Measurements from ENCODE around the gene SH3BP5.

SH3BP5 gene

DNA sequence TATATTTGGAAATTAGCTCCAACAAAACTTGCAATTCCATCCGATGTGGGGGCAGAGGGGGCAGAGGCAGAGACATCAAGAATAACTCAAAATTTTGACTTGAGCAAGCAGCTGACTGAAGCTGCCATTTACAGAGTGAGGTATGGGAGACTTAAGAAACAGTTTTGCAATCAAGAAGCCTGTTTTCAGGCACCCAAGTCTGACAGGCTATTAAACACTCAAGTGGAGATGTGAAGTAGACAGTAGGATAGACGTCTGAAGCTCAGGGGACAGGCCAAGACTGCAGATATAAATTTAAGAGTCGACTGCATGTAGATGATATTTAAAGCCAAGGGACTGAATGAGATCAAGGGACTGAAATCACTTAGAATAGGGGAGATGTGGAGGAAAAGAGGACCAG lies 9.9 kb upstream of the SH3BP5 start:
- TF ChIP-seq, protein P1, sequence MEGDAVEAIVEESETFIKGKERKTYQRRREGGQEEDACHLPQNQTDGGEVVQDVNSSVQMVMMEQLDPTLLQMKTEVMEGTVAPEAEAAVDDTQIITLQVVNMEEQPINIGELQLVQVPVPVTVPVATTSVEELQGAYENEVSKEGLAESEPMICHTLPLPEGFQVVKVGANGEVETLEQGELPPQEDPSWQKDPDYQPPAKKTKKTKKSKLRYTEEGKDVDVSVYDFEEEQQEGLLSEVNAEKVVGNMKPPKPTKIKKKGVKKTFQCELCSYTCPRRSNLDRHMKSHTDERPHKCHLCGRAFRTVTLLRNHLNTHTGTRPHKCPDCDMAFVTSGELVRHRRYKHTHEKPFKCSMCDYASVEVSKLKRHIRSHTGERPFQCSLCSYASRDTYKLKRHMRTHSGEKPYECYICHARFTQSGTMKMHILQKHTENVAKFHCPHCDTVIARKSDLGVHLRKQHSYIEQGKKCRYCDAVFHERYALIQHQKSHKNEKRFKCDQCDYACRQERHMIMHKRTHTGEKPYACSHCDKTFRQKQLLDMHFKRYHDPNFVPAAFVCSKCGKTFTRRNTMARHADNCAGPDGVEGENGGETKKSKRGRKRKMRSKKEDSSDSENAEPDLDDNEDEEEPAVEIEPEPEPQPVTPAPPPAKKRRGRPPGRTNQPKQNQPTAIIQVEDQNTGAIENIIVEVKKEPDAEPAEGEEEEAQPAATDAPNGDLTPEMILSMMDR (IDR thresholded peaks at IDR 0.05; ENCODE audit: poor library complexity, severe bottlenecking), result no peak
- no peak for ATAC-seq (ENCODE audit: low read depth)
- no peaks in the 10 kb centered on the region for H3K27me3 ChIP-seq (ENCODE audit: insufficient read depth, poor library complexity, severe bottlenecking)
- no peak for DNase-seq (ENCODE audit: low spot score)
- no peaks in the 10 kb centered on the region for H3K36me3 ChIP-seq (ENCODE audit: low read depth)
- H3K4me1 ChIP-seq (ENCODE audit: insufficient read depth, poor library complexity, severe bottlenecking), result peaks cover 3% of the 10 kb centered on the region
- no peak overlapping the region for H3K4me3 ChIP-seq (ENCODE audit: severe bottlenecking)
- no peak overlapping the region for H3K27ac ChIP-seq (ENCODE audit: poor library complexity, severe bottlenecking)
- H3K9me3 ChIP-seq (ENCODE audit: severe bottlenecking), result no peaks in the 10 kb centered on the region

DNA sequence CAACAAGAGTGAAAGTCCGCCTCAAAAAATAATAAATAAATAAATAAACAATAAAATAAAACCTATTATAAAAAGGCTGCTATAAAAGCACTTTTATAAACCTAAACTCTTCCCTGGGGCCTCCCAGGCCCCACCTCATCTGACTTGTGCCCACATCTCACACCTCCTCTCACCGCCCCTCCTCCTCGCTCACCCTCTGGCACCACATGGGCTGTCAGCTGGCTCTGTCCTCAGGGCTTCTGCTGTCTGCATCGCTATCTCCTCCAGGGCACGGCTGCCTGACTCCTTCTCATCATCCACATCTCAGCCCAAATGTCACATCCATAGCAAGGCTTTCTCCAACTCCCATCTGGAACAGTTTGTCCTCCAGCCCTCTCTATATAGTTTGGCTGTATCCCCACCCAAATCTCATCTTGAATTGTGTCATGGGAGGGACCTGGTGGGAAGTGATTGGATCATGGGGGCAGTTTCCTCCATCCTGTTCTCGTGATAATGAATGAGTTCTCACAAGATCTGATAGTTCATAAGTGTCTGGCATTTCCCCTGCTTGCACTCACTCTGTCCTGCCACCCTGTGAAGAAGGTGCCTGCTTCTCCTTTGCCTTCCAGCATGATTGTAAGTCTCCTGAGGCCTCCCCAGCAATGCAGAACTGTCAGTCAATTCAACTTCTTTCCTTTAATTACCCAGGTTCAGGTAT lies 8.8 kb upstream of the SH3BP5 start:
- Histone ChIP-seq H3K36me3 (ENCODE audit: low read depth) (no peaks in the 10 kb centered on the region), H3K27me3 (ENCODE audit: insufficient read depth, poor library complexity, severe bottlenecking) (no peaks in the 10 kb centered on the region), H3K9me3 (ENCODE audit: severe bottlenecking) (no peaks in the 10 kb centered on the region), H3K4me1 (ENCODE audit: insufficient read depth, poor library complexity, severe bottlenecking) (peaks cover 3% of the 10 kb centered on the region), H3K4me3 (ENCODE audit: severe bottlenecking) (no peak overlapping the region), H3K27ac (ENCODE audit: poor library complexity, severe bottlenecking) (no peak overlapping the region)
- ATAC-seq (ENCODE audit: low read depth) (no peak), DNase-seq (ENCODE audit: low spot score) (no peak)
- TF ChIP-seq, protein P1 (IDR thresholded peaks at IDR 0.05; ENCODE audit: poor library complexity, severe bottlenecking), result no peak

DNA sequence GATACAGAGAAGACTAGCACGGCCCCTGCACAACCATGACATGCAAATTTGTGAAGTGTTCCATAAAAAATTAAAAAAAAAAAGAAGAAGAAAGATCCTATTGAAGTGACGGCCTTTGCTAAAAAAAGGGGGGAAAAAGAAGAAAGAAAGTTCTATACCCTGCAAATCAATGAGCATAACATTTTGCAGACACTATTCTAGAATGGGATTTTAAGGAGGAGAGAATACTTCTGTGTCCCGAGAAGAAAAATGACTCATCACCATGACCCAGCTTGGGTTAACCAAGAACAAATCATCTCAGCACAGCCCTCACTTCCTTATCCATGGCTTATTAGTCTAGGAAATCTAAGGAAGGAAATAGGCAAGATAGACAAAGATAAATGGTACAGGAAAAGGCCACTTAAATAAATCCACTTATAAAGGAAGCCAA lies 7.4 kb upstream of the SH3BP5 start:
- ATAC-seq (ENCODE audit: low read depth), result peak; percentile 59; the same call in 1 of the 3 replicates
- Histone ChIP-seq H3K27me3 (ENCODE audit: insufficient read depth, poor library complexity, severe bottlenecking) (no peaks in the 10 kb centered on the region), H3K27ac (ENCODE audit: poor library complexity, severe bottlenecking) (no peak overlapping the region), H3K36me3 (ENCODE audit: low read depth) (no peaks in the 10 kb centered on the region), H3K4me1 (ENCODE audit: insufficient read depth, poor library complexity, severe bottlenecking) (peaks cover 3% of the 10 kb centered on the region), H3K9me3 (ENCODE audit: severe bottlenecking) (no peaks in the 10 kb centered on the region), H3K4me3 (ENCODE audit: severe bottlenecking) (no peak overlapping the region)
- no peak for DNase-seq (ENCODE audit: low spot score)
- TF ChIP-seq, protein P1 (IDR thresholded peaks at IDR 0.05; ENCODE audit: poor library complexity, severe bottlenecking), result no peak

DNA sequence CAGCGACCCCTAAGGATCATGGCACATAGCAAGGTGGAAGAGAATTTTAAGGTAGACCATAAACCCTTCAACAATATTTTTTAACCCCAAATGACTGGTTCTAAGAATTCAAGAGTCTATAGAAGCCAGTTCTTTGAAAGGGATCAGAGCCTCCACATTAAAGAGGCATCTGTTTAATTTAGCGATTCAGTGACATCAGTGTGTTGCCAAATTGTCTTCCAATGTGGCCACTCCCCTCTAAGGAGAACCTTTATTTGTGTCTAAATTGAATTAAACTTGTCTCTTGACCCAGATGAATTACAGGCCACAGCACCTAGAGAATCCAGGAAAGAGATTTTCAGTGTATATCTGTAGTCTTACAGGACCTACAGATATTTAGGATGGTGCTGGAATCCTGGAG lies 6.6 kb upstream of the SH3BP5 start:
- H3K4me3 ChIP-seq (ENCODE audit: severe bottlenecking), result no peak overlapping the region
- H3K9me3 ChIP-seq (ENCODE audit: severe bottlenecking), result no peaks in the 10 kb centered on the region
- DNase-seq (ENCODE audit: low spot score), result no peak
- H3K36me3 ChIP-seq (ENCODE audit: low read depth), result no peaks in the 10 kb centered on the region
- no peak for ATAC-seq (ENCODE audit: low read depth)
- H3K4me1 ChIP-seq (ENCODE audit: insufficient read depth, poor library complexity, severe bottlenecking), result peaks cover 3% of the 10 kb centered on the region
- no peaks in the 10 kb centered on the region for H3K27me3 ChIP-seq (ENCODE audit: insufficient read depth, poor library complexity, severe bottlenecking)
- H3K27ac ChIP-seq (ENCODE audit: poor library complexity, severe bottlenecking), result no peak overlapping the region
- TF ChIP-seq, protein P1 (IDR thresholded peaks at IDR 0.05; ENCODE audit: poor library complexity, severe bottlenecking), result no peak

DNA sequence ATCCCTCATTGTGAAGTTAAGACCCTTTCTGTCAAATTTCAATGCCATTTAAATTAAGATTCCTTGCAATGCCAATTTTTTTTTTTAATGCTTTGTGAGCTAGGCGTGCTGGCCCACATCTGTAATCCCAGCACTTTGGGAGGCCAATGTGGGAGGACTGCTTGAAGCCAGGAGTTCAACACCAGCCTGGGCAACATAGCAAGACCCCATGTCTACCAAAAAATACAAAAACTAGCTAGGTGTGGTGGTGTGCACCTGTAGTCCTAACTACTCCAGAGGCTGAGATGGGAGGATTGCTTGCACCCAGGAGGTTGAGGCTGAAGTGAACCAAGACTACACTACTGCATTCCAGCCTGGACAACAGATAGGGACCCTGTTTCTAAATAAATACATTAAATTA lies 5.6 kb upstream of the SH3BP5 start:
- H3K36me3 ChIP-seq (ENCODE audit: low read depth), result no peaks in the 10 kb centered on the region
- no peaks in the 10 kb centered on the region for H3K27me3 ChIP-seq (ENCODE audit: insufficient read depth, poor library complexity, severe bottlenecking)
- H3K4me1 ChIP-seq (ENCODE audit: insufficient read depth, poor library complexity, severe bottlenecking), result peaks cover 3% of the 10 kb centered on the region
- no peak overlapping the region for H3K27ac ChIP-seq (ENCODE audit: poor library complexity, severe bottlenecking)
- DNase-seq (ENCODE audit: low spot score) (no peak), ATAC-seq (ENCODE audit: low read depth) (no peak)
- H3K9me3 ChIP-seq (ENCODE audit: severe bottlenecking), result no peaks in the 10 kb centered on the region
- TF ChIP-seq, protein P1 (IDR thresholded peaks at IDR 0.05; ENCODE audit: poor library complexity, severe bottlenecking), result no peak
- no peak overlapping the region for H3K4me3 ChIP-seq (ENCODE audit: severe bottlenecking)

All from RWPE2 (cell line).